HL-60/S4 treated with retinoic acid at 250 ng/mL for 4 days and 3 days (cell line): ENCODE data around the gene OTOG.

Experiments used
- in situ Hi-C: fragments of 300-500 bp; cut with MboI; formaldehyde crosslinking; loops from 2 replicates; pipeline ENCODE4 v1.7.0; 2022; ENCODE audit warnings: low sequenced_read_pairs

OTOG gene

GRCh38 chr11:17533341-17533740 lies 13.7 kb upstream of the OTOG start:
- in situ Hi-C loops, result no loop called here

- in situ Hi-C loops, result no loop called here
Measured at GRCh38 chr11:17533778-17534415, 13.2 kb upstream of the OTOG start.

GRCh38 chr11:17535488-17535887 lies 11.6 kb upstream of the OTOG start:
- in situ Hi-C loops, result no loop called here

GRCh38 chr11:17537261-17537660 lies 9.8 kb upstream of the OTOG start:
- in situ Hi-C loops, result no loop called here

GRCh38 chr11:17538054-17538453 lies 9.0 kb upstream of the OTOG start:
- in situ Hi-C loops, result no loop called here

- in situ Hi-C loops, result no loop called here
Measured at GRCh38 chr11:17538731-17539130, 8.3 kb upstream of the OTOG start.

- in situ Hi-C loops, result no loop called here
Measured at GRCh38 chr11:17540807-17541206, 6.3 kb upstream of the OTOG start.

- in situ Hi-C loops, result no loop called here
Measured at GRCh38 chr11:17541330-17541885, 5.7 kb upstream of the OTOG start.

- in situ Hi-C loops, result no loop called here
Measured at GRCh38 chr11:17542249-17542648, 4.8 kb upstream of the OTOG start.

- in situ Hi-C loops, result no loop called here
Measured at GRCh38 chr11:17543041-17543440, 4.0 kb upstream of the OTOG start.

GRCh38 chr11:17543574-17544180 lies 3.4 kb upstream of the OTOG start:
- in situ Hi-C loops, result no loop called here

- in situ Hi-C loops, result no loop called here
Measured at GRCh38 chr11:17544181-17544622, 2.9 kb upstream of the OTOG start, which contains the start of gene USH1C. Gene USH1C, minus strand, starts transcription at chr11:17544416. Its CDS starts 109 bp downstream, at chr11:17544307.

- in situ Hi-C loops, result no loop called here
Measured at GRCh38 chr11:17546240-17546639, 819 bp upstream of the OTOG start.

- in situ Hi-C loops, result no loop called here
Measured at GRCh38 chr11:17547932-17548331, 873 bp downstream of the OTOG start.

- in situ Hi-C loops, result no loop called here
Measured at GRCh38 chr11:17548444-17548843, 1.4 kb downstream of the OTOG start.

GRCh38 chr11:17550450-17551346 lies 3.6 kb downstream of the OTOG start:
- in situ Hi-C loops, result no loop called here

- in situ Hi-C loops, result no loop called here
Measured at GRCh38 chr11:17551347-17552040, 4.4 kb downstream of the OTOG start.

GRCh38 chr11:17552041-17552355 lies 4.9 kb downstream of the OTOG start:
- in situ Hi-C loops, result no loop called here

- in situ Hi-C loops, result no loop called here
Measured at GRCh38 chr11:17552392-17553248, 5.6 kb downstream of the OTOG start.

GRCh38 chr11:17553249-17553546 lies 6.1 kb downstream of the OTOG start:
- in situ Hi-C loops, result no loop called here
